B cell (primary cell): ENCODE measurements around the gene ESYT2. TPM values are rescaled to one million over a fixed set of nuclear protein-coding genes. Genes with fewer than 3 reads are reported as not detected.

Experiments used
- ATAC-seq: fragments of 200-7000 bp; cut with Tn5 transposase; one replicate; pipeline ENCODE4 v1.10.0; 2021; ENCODE audit warnings: low read depth, mild to moderate bottlenecking, moderate number of reproducible peaks, moderate library complexity
- CTCF ChIA-PET: fragments of 350-600 bp; sonication (Branson Sonifier 250); formaldehyde crosslinking; loops from one replicate; lab custom pipeline; 2021; ENCODE audit warnings: antibody characterized with exemption, inconsistent platforms; lab: Charles Lee
- POLR2A ChIA-PET: fragments of 350-600 bp; sonication (Branson Sonifier 250); formaldehyde crosslinking; loops from one replicate; lab custom pipeline; 2021; ENCODE audit warnings: antibody characterized with exemption; lab: Charles Lee
- DNase-seq: peaks from one replicate; pipeline ENCODE4 v3.0.0; 2013
- H2AFZ ChIP-seq: 2 replicates; pipeline ENCODE4 v1.6.1; 2012; ENCODE audit warnings: mild to moderate bottlenecking, low read depth, low read length; ENCODE audit not compliant: insufficient read depth, poor library complexity, severe bottlenecking
- H3K27ac ChIP-seq, 2 donors: 1 replicate in 1 of 2; 2 replicates in 1 of 2; pipeline ENCODE4 v1.5.1; 2012 to 2013; ENCODE audit warnings: low read length in 2 of 2, mild to moderate bottlenecking in 2 of 2, moderate library complexity in 1 of 2
- H3K27me3 ChIP-seq, 4 experiments: fragments of 200-600 bp in 1 of 4; sonication (generic) in 1 of 4; replicated peaks in 1 of 4; 1 replicate in 2 of 4; 2 replicates in 2 of 4; pipeline versions ENCODE4 v1.6.1 to v1.7.0; 2013 to 2016; ENCODE audit warnings: low read length in 3 of 4, mild to moderate bottlenecking in 2 of 4, mixed read lengths in 1 of 4, moderate library complexity in 1 of 4; ENCODE audit not compliant: insufficient read depth in 4 of 4, control insufficient read depth in 3 of 4; ENCODE audit errors: control extremely low read depth in 1 of 4
- H3K36me3 ChIP-seq, 2 experiments: replicated peaks in 1 of 2; 1 replicate in 1 of 2; 2 replicates in 1 of 2; pipeline versions ENCODE4 v1.6.1 to v1.7.1; 2013; ENCODE audit warnings: low read length in 1 of 2; ENCODE audit not compliant: insufficient read depth in 2 of 2, control insufficient read depth in 1 of 2; ENCODE audit errors: control extremely low read depth in 1 of 2, extremely low read depth in 1 of 2
- H3K4me1 ChIP-seq, 2 donors: fragments of 200-600 bp in 1 of 2; sonication (generic) in 1 of 2; 1 replicate in 1 of 2; 2 replicates in 1 of 2; pipeline versions ENCODE4 v1.5.1 to v1.6.1; 2013 to 2017; ENCODE audit warnings: low read length in 2 of 2; ENCODE audit not compliant: control insufficient read depth in 2 of 2, insufficient read depth in 2 of 2
- H3K4me2 ChIP-seq: replicated peaks from 2 replicates; pipeline ENCODE3; 2012; ENCODE audit warnings: mild to moderate bottlenecking, low read depth, low read length; ENCODE audit not compliant: poor library complexity, severe bottlenecking
- H3K4me3 ChIP-seq, 5 experiments: fragments of 200-600 bp in 1 of 5; sonication (generic) in 1 of 5; 1 replicate in 3 of 5; 2 replicates in 2 of 5; pipeline versions ENCODE4 v1.5.1 to v1.7.0; 2011 to 2016; ENCODE audit warnings: low read length in 4 of 5, mild to moderate bottlenecking in 4 of 5, low read depth in 2 of 5, control low read depth in 1 of 5, moderate library complexity in 1 of 5; ENCODE audit not compliant: insufficient read depth in 1 of 5; ENCODE audit errors: control extremely low read depth in 1 of 5, extremely low read depth in 1 of 5
- H3K79me2 ChIP-seq: fragments of 200-600 bp; sonication (generic); one replicate; pipeline ENCODE4 v1.6.0; 2016; ENCODE audit warnings: low read length; ENCODE audit not compliant: control insufficient read depth, insufficient read depth
- H3K9ac ChIP-seq: fragments of 200-600 bp; sonication (generic); 2 replicates; pipeline ENCODE4 v1.6.1; 2017; ENCODE audit warnings: mild to moderate bottlenecking, low read length, moderate library complexity
- H3K9me3 ChIP-seq, 3 donors: one replicate each; pipeline versions ENCODE4 v1.6.1 to v1.7.1; 2013; ENCODE audit warnings: low read length in 2 of 3; ENCODE audit not compliant: control insufficient read depth in 2 of 3, insufficient read depth in 1 of 3; ENCODE audit errors: control extremely low read depth in 1 of 3
- H4K20me1 ChIP-seq: 2 replicates; pipeline ENCODE4 v1.6.0; 2012; ENCODE audit warnings: mild to moderate bottlenecking, low read length; ENCODE audit not compliant: insufficient read depth, control insufficient read depth, poor library complexity, severe bottlenecking
- H3K27ac Mint-ChIP-seq: one replicate; pipeline ENCODE4 v1.8.0; 2021; ENCODE audit warnings: mixed read lengths
- H3K27me3 Mint-ChIP-seq: one replicate; pipeline ENCODE4 v1.8.0; 2021; ENCODE audit warnings: mixed read lengths
- H3K4me1 Mint-ChIP-seq: one replicate; pipeline ENCODE4 v1.8.0; 2021; ENCODE audit warnings: mixed read lengths
- H3K4me3 Mint-ChIP-seq: one replicate; pipeline ENCODE4 v1.8.0; 2021; ENCODE audit warnings: mixed read lengths
- H3K9me3 Mint-ChIP-seq: one replicate; pipeline ENCODE4 v1.8.0; 2022; ENCODE audit warnings: mixed read lengths; ENCODE audit not compliant: insufficient read depth
- EZH2 ChIP-seq: IDR thresholded peaks from 2 replicates; pipeline ENCODE4 v1.6.1; 2012; ENCODE audit warnings: borderline replicate concordance, low read depth, mild to moderate bottlenecking, moderate library complexity, low read length; ENCODE audit not compliant: insufficient read depth, poor library complexity, severe bottlenecking
- WGBS: methylation state at CpG from one replicate; pipeline ENCODE4 v1.1.5; 2013; ENCODE audit warnings: missing lambda C conversion rate; ENCODE audit not compliant: insufficient coverage; 5-methylcytosine and 5-hydroxymethylcytosine counted together
- intact Hi-C: fragments of 100-400 bp; cut with micrococcal nuclease; formaldehyde crosslinking; loops from one replicate; pipeline ENCODE4 v1.10.0; 2022
- polyA plus RNA-seq: library from polyadenylated mRNA; depleted of rRNA; stranded (reverse); fragments of >200 nt; gene quantifications from 2 replicates; pipeline ENCODE4 v1.2.3, GENCODE V29; 2012
- total RNA-seq, 2 donors: library from RNA; stranded (reverse); fragments of 120-200 nt in 1 of 2; gene quantifications; 1 replicate in 1 of 2; 2 replicates in 1 of 2; pipeline versions ENCODE4 v1.2.3 to v1.2.4, GENCODE V29; 2013 to 2022
- TF ChIP-seq, protein P1 (sequence below): fragments of 200-600 bp; IDR thresholded peaks from one replicate; pipeline ENCODE4 v1.8.0; 2022; ENCODE audit warnings: antibody characterized with exemption, mild to moderate bottlenecking

The ESYT2 gene
- total and polyA plus RNA-seq, 2 donors (not counting 1 experiment from before 2014, with no cell fraction given), result 12.0 to 34.2 TPM

DNA sequence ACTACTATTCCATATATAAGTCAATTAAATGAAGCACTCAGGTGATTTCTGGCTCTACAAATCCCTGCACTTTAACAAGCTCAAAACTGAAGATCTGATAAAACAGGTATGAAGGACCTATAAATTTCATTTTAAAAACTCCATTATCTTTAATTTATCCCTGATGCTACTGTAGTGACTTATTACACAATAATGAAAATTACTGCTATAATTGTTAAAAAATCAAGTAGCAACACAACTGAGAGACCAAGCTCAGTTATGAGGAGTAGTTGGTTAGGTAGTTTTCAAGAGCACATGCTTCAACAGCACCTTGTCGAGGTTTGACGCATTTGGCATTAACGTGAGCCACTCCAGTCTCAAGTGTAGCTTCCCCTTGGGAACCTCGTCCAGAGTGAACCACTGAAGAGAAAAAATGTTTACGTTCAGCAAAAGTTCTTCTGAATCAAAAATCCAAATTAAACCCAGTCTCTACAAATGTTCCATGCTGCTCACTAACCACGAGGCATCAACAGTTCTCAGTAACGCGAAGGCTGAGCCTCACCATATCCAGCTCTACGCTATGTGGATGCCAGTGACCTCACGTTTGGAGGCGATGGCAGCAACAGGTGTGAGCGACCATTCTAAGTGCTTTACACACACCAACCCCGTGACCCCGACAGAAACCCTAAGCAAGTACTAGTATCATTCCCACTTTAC lies 69.4 kb downstream of the ESYT2 start:
- Mint-ChIP-seq H3K27ac (no peak overlapping the region), H3K4me1 (no peaks in the 10 kb centered on the region), H3K4me3 (no peak overlapping the region), H3K27me3 (no peaks in the 10 kb centered on the region), H3K9me3 (no peaks in the 10 kb centered on the region)
- H3K27ac ChIP-seq, result no peak overlapping the region
- no peaks in the 10 kb centered on the region for H3K4me1 ChIP-seq
- H3K4me3 ChIP-seq, result no peak overlapping the region
- no peak overlapping the region for H2AFZ ChIP-seq
- intact Hi-C loops, result loop anchor here (10.0 kb wide), 1 partner anchor 215 kb away; no protein-coding TSS in a partner anchor
- DNase-seq (no peak), ATAC-seq (no peak)
- no peaks in the 10 kb centered on the region for H3K27me3 ChIP-seq
- H4K20me1 ChIP-seq, result no peaks in the 10 kb centered on the region
- peaks cover 10 to 47% of the 10 kb centered on the region in 2 experiments for H3K36me3 ChIP-seq
- no peak overlapping the region for H3K4me2 ChIP-seq
- no peaks in the 10 kb centered on the region for H3K9me3 ChIP-seq
- 95% methylated on average over 12 of the region's 14 CpGs for WGBS
- no peaks in the 10 kb centered on the region for H3K79me2 ChIP-seq
- ChIA-PET CTCF (interaction anchor here (1.0 kb wide), 1 partner anchor 217 kb away, joined by 4 read pairs; no protein-coding TSS in a partner anchor), POLR2A (no interaction called here)
- no peak overlapping the region for H3K9ac ChIP-seq
- TF ChIP-seq, protein P1, sequence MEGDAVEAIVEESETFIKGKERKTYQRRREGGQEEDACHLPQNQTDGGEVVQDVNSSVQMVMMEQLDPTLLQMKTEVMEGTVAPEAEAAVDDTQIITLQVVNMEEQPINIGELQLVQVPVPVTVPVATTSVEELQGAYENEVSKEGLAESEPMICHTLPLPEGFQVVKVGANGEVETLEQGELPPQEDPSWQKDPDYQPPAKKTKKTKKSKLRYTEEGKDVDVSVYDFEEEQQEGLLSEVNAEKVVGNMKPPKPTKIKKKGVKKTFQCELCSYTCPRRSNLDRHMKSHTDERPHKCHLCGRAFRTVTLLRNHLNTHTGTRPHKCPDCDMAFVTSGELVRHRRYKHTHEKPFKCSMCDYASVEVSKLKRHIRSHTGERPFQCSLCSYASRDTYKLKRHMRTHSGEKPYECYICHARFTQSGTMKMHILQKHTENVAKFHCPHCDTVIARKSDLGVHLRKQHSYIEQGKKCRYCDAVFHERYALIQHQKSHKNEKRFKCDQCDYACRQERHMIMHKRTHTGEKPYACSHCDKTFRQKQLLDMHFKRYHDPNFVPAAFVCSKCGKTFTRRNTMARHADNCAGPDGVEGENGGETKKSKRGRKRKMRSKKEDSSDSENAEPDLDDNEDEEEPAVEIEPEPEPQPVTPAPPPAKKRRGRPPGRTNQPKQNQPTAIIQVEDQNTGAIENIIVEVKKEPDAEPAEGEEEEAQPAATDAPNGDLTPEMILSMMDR, result no peak

DNA sequence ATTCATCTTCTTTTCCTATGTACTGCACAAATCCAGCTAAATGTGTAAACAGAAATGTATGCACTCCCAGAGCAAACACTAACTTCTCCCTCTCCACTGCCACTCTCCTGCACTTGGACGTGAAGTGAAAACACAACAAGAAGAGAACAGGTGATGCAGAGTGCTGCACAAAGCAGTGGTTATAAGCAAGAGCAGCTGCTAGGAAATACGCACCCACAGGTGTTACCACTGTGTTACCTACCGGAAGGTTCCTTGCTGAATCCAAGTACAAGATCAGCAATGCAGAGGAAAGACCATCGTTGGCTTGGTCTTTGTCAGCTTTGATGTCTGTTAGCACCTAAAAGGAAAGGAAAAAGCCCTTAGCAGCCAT lies 70.1 kb downstream of the ESYT2 start:
- peaks cover 8 to 46% of the 10 kb centered on the region in 2 experiments for H3K36me3 ChIP-seq
- no peaks in the 10 kb centered on the region for H3K79me2 ChIP-seq
- Mint-ChIP-seq H3K4me3 (no peak overlapping the region), H3K27me3 (no peaks in the 10 kb centered on the region), H3K4me1 (no peaks in the 10 kb centered on the region), H3K9me3 (no peaks in the 10 kb centered on the region), H3K27ac (no peak overlapping the region)
- H3K9me3 ChIP-seq, result no peaks in the 10 kb centered on the region
- DNase-seq (no peak), ATAC-seq (no peak)
- TF ChIP-seq, protein P1, result no peak
- no peak for TF ChIP-seq EZH2
- H4K20me1 ChIP-seq, result no peaks in the 10 kb centered on the region
- no peak overlapping the region for H3K4me2 ChIP-seq
- no peak overlapping the region for H2AFZ ChIP-seq
- intact Hi-C loops, result no loop called here
- no peak overlapping the region for H3K4me3 ChIP-seq
- no peaks in the 10 kb centered on the region for H3K27me3 ChIP-seq
- ChIA-PET POLR2A (no interaction called here), CTCF (interaction anchor here (0.6 kb wide), 1 partner anchor 126 kb away, joined by 3 read pairs; no protein-coding TSS in a partner anchor)
- H3K4me1 ChIP-seq, result no peaks in the 10 kb centered on the region
- WGBS, result 96% methylated on average over 3 of the region's 4 CpGs
- no peak overlapping the region for H3K27ac ChIP-seq
- H3K9ac ChIP-seq, result no peak overlapping the region
